Measurements from ENCODE around the gene RAD52. TPM values are rescaled to one million over a fixed set of nuclear protein-coding genes. Genes with fewer than 3 reads are reported as not detected.
A peak's percentile ranks its signal among the peaks of the same experiment; 100 is the strongest.

RAD52 gene
- total RNA-seq, 1 donor from 2014 or later, result 6.4 TPM

- intact Hi-C loops (cut with micrococcal nuclease), result no loop called here
- no peak for DNase-seq
- no peak for ATAC-seq
These were observed 28.8 kb downstream of the RAD52 start for GRCh38 chr12:920676-921075.

- DNase-seq (no peak), ATAC-seq (no peak)
- intact Hi-C loops (cut with micrococcal nuclease), result no loop called here
These were observed 32.6 kb downstream of the RAD52 start for GRCh38 chr12:916712-917445.

GRCh38 chr12:916240-916639 lies 33.3 kb downstream of the RAD52 start:
- DNase-seq (no peak), ATAC-seq (no peak)
- intact Hi-C loops (cut with micrococcal nuclease), result no loop called here

- no peak for ATAC-seq
- intact Hi-C loops (cut with micrococcal nuclease), result no loop called here
- no peak for DNase-seq
These were observed 34.4 kb downstream of the RAD52 start for GRCh38 chr12:915090-915489.

GRCh38 chr12:913919-914698 lies 35.4 kb downstream of the RAD52 start:
- intact Hi-C loops (cut with micrococcal nuclease), result no loop called here
- no peak for ATAC-seq
- no peak for DNase-seq

- ATAC-seq (no peak), DNase-seq (no peak)
- intact Hi-C loops (cut with micrococcal nuclease), result no loop called here
These were observed 36.8 kb downstream of the RAD52 start for GRCh38 chr12:912466-913235.

GRCh38 chr12:911191-911826 lies 38.2 kb downstream of the RAD52 start:
- intact Hi-C loops (cut with micrococcal nuclease), result no loop called here
- ATAC-seq (peak; percentile 49), DNase-seq (no peak)

- DNase-seq, result no peak
- ATAC-seq, result no peak
- intact Hi-C loops (cut with micrococcal nuclease), result no loop called here
These were observed 39.1 kb downstream of the RAD52 start for GRCh38 chr12:910416-910815.

GRCh38 chr12:909861-910260 lies 39.6 kb downstream of the RAD52 start:
- DNase-seq (no peak), ATAC-seq (no peak)
- intact Hi-C loops (cut with micrococcal nuclease), result no loop called here

- ATAC-seq (no peak), DNase-seq (no peak)
- intact Hi-C loops (cut with micrococcal nuclease), result no loop called here
These were observed 41.9 kb downstream of the RAD52 start for GRCh38 chr12:907413-908185.

GRCh38 chr12:906062-906585 lies 43.4 kb downstream of the RAD52 start:
- intact Hi-C loops (cut with micrococcal nuclease), result no loop called here
- ATAC-seq, result no peak
- DNase-seq, result no peak

GRCh38 chr12:905261-906031 lies 44.0 kb downstream of the RAD52 start:
- ATAC-seq (peak; percentile 16), DNase-seq (no peak)
- intact Hi-C loops (cut with micrococcal nuclease), result no loop called here

- intact Hi-C loops (cut with micrococcal nuclease), result no loop called here
- DNase-seq, result no peak
- no peak for ATAC-seq
These were observed 45.5 kb downstream of the RAD52 start for GRCh38 chr12:904010-904414.

GRCh38 chr12:903055-903454 lies 46.4 kb downstream of the RAD52 start:
- ATAC-seq (no peak), DNase-seq (no peak)
- intact Hi-C loops (cut with micrococcal nuclease), result no loop called here

- DNase-seq, result no peak
- ATAC-seq, result no peak
- intact Hi-C loops (cut with micrococcal nuclease), result no loop called here
These were observed 46.9 kb downstream of the RAD52 start for GRCh38 chr12:902581-902980.

GRCh38 chr12:897386-897785 lies 52.1 kb downstream of the RAD52 start:
- intact Hi-C loops (cut with micrococcal nuclease), result no loop called here
- DNase-seq (no peak), ATAC-seq (no peak)

- peak; percentile 37 for ATAC-seq
- DNase-seq, result no peak
- intact Hi-C loops (cut with micrococcal nuclease), result no loop called here
These were observed 53.5 kb downstream of the RAD52 start for GRCh38 chr12:896031-896430.

GRCh38 chr12:894226-894625 lies 55.3 kb downstream of the RAD52 start:
- DNase-seq, result no peak
- no peak for ATAC-seq

More at GRCh38 chr12:894226-894625, 55.3 kb downstream of the RAD52 start:
- intact Hi-C loops (cut with micrococcal nuclease), result no loop called here

Data from left ventricle myocardium superior (tissue), 1 donor.